GM23338 (cell line): ENCODE results near the gene C1orf198.

Experiments used
- CREB1 ChIP-seq: fragments of 250-450 bp; sonication (Bioruptor Pico); IDR thresholded peaks from 2 replicates; pipeline ENCODE4 v1.5.0; 2020; ENCODE audit warnings: low read depth, mild to moderate bottlenecking, moderate library complexity
- CTCF ChIP-seq, 2 experiments: fragments of 200-600 bp in 1 of 2; sonication (generic) in 1 of 2; conservative IDR thresholded peaks; 2 replicates each; pipeline versions ENCODE4 v1.5.1 to v1.6.1; 2016 to 2017; ENCODE audit warnings: antibody characterized with exemption in 2 of 2, low read depth in 2 of 2, mild to moderate bottlenecking in 2 of 2, moderate library complexity in 1 of 2
- EZH2 ChIP-seq: fragments of 200-600 bp; sonication (generic); IDR thresholded peaks from one replicate; pipeline ENCODE4 v1.8.0; 2017; ENCODE audit warnings: antibody characterized with exemption, mild to moderate bottlenecking, low read depth; ENCODE audit not compliant: unreplicated experiment
- POLR2AphosphoS5 ChIP-seq: IDR thresholded peaks from 2 replicates; pipeline ENCODE4 v1.6.1; 2016; ENCODE audit warnings: antibody characterized with exemption, low read depth
- ZNF114 ChIP-seq: fragments of 250-450 bp; sonication (Bioruptor Pico); IDR thresholded peaks from 2 replicates; pipeline ENCODE4 v1.5.0; 2020; ENCODE audit warnings: mild to moderate bottlenecking, moderate library complexity

GRCh38 chr1:230851291-230851691, 17.0 kb downstream of the C1orf198 start:
- TF ChIP-seq CTCF (conservative IDR thresholded peaks at IDR 0.05; ENCODE audit: low read depth in 2 of 2) = no peak
- no peak for TF ChIP-seq EZH2
- TF ChIP-seq ZNF114 (CRISPR knock-in tag) = no peak
- no peak for TF ChIP-seq POLR2AphosphoS5
- no peak for TF ChIP-seq CREB1 (CRISPR knock-in tag)
